ENCODE data around the gene PLCB4.

Gene PLCB4

GRCh38 chr20:9220874-9221547, 152.1 kb downstream of the PLCB4 start:
- DNase-seq (ENCODE audit: low read depth, low spot score): no peak

DNA sequence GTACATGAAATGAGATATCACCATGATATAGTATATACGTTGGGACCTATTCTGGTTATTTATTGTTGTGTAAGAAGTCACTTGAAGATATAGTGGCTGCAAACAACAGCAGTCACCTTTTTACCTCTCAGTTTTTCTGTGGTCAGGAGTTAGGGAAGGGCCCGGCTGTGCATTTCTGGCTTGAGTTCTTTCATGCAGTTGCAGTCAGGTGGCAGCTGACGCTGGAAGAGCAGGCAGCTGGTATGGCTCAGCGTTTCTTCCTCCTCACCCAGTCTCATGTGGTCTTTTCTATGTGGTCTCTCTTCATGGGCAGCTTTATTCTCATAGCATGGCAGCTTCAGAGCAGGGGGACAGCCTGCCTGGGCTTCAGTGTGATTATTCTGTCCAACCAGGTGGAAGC, 154.4 kb downstream of the PLCB4 start:
- DNase-seq (ENCODE audit: low read depth, low spot score): no peak

GRCh38 chr20:9225879-9226278, 157.0 kb downstream of the PLCB4 start:
- DNase-seq (ENCODE audit: low read depth, low spot score): no peak

GRCh38 chr20:9227896-9228615, 159.2 kb downstream of the PLCB4 start:
- DNase-seq (ENCODE audit: low read depth, low spot score): no peak

DNA sequence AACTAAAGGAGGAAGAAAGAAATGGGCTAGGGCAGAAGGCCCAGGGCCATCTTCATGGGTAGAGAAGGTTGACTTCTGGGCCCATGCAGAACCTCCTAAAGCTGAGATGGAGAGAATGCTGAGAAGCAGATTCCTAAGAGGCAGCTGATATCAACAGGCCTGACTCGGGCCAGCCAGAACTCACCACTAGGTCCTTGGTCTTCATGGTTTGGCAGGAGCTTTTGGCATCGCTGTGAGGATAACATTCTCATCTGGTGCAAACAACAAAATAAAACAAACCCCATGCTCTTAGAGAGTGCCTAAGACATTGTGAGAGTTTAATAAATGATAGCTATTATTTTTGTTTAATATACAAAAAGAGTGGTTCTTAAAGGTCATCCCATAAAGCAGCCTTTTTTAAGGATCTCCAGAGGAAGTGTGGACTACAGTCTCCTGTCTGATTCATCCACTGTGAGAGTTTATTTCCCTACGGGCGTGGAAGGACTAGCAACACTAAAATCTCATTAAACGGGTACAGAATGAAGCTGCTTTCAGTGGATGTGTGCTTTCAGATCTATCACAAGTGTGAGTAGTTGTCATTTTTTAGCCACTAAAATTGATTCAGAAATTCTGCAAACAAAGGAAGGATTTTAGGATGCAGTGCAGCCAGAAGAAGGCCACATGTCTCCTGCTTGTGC, 160.0 kb downstream of the PLCB4 start:
- no peak for DNase-seq (ENCODE audit: low read depth, low spot score)

DNA sequence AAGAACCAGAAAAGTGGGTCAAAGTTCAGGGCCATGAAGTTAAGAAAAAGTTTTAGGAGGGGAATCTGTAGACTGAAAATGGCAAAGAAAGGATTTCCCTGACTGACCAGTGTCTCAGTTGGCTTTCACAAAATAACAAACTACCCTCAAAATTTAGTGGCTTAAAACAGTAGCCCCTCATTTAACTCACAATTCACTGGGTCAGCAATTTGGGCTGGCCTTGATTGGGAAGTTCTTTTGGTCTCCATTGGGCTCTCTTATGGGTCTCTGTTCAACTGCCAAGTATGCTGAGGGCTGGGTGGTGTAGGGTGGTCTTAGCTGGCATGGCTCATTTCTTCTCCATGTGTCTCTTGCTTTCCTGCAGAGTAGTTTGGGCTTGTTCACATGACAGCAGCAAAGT, 161.5 kb downstream of the PLCB4 start:
- DNase-seq (ENCODE audit: low read depth, low spot score): no peak

DNA sequence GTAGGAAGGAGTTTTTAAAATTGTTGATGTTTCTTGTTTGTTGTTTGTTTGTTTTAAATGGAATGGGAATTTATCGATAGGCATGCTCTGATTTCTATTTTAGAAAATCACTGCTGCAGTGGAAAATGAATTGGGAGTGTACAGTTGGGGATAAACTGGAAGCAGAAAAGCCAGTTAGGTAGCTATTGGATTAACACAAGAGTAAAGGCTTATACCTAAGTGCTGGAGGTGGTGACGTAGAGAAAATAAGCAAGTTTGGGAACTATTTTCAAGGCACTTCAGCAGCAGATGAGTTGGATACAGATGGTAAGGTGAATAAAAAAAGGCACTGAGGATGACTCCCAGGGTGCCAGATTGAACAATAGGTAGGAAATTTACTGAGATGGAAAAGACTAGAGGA, 164.9 kb downstream of the PLCB4 start:
- no peak for DNase-seq (ENCODE audit: low read depth, low spot score)

- no peak for DNase-seq (ENCODE audit: low read depth, low spot score)
Observed at GRCh38 chr20:9235518-9235917, 166.6 kb downstream of the PLCB4 start.

DNA sequence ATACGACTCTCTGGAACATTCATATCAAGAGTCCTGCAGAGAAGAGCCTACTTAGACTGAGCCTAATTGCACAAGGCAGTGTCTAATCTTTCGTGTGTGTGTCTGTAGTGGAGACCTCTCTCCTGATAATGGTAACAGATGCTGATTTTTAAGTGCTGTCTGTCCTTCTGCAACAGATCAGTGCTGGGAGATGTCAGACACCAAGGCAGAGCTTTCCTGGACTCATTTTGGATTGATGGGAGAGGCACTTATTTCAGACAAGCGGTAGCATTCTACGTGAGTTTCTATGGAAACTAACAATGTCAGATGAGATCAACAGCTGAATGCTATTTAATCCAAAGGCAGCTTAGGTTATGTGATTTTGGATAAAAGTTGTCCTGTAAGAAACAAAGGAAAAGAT, 167.6 kb downstream of the PLCB4 start:
- no peak for DNase-seq (ENCODE audit: low read depth, low spot score)

- DNase-seq (ENCODE audit: low read depth, low spot score): no peak
Observed at GRCh38 chr20:9241232-9241692, 172.4 kb downstream of the PLCB4 start.

DNA sequence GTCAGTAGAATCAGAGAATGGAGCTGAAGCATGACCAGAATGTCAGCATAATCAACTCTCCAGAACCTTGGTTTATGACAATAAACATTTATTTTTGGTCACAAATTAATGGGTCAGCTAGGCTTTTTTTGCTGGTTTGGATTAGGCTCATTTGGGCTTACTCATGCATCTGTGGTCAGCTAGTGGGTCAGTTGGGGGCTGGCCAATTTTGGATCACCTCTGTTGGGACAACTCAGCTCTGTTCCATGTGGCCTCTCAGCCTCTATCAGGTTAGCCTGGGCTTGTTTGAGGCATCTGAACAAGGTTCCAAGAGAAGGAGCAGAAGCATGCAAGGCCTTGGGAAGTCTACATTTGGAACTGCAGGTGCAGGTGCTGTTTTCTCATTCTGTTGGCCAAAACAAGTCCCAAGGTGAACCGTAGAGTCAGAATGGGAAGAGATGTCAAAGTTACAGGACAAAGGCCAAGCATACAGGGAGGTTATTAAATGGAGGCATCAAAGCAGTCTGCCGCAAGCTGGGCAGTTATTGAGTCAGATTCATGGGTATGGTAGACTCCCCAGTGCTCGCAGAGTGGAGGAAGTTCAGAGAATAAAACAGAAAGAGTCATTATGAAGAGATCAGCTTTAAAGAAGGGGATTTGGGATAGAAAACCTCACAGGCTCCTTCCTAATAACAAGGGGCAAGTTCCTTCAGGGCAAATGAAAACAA, 173.0 kb downstream of the PLCB4 start:
- no peak for DNase-seq (ENCODE audit: low read depth, low spot score)

GRCh38 chr20:9243986-9244385, 175.1 kb downstream of the PLCB4 start:
- DNase-seq (ENCODE audit: low read depth, low spot score): no peak

- no peak for DNase-seq (ENCODE audit: low read depth, low spot score)
Observed at GRCh38 chr20:9244811-9245210, 175.9 kb downstream of the PLCB4 start.

DNA sequence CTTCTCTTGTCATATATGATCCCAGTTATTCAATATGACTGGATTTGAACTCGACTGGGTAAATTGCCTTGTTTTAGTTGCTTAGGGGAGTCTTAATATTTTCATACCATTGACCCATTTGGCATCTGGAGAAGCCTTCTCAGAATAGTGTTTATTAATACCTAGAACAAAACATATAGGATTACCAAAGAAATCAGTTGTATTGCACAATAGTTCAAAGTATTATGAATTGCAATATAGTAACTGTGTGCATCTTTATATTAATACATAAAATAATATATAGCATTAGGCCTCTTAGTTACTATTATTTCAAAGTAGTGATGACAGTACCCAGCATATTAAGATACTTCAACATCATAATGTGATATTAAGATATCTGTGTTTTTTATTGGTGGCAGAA, 177.8 kb downstream of the PLCB4 start:
- DNase-seq (ENCODE audit: low read depth, low spot score): no peak

DNA sequence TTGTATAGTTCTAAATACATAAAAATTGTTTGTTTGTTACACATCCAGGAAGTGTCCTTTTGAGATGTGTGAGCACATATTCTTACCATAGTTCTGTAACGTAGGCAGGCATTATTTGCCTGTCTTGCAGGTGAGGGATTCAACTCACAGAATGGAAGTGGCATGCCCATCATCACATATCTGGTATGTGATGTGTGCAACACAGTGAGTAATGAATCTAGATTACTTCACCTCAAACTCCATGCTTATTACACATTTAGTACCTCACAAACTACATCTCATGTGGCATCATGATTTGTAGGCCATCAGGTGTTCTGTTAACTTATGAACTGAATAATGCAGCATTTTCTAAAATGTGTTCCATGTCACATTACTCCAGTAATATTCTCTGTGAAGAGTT, 181.6 kb downstream of the PLCB4 start:
- no peak for DNase-seq (ENCODE audit: low read depth, low spot score)

GRCh38 chr20:9253006-9253539, 184.2 kb downstream of the PLCB4 start:
- DNase-seq (ENCODE audit: low read depth, low spot score): no peak

- no peak for DNase-seq (ENCODE audit: low read depth, low spot score)
Observed at GRCh38 chr20:9255171-9255570, 186.3 kb downstream of the PLCB4 start.

DNA sequence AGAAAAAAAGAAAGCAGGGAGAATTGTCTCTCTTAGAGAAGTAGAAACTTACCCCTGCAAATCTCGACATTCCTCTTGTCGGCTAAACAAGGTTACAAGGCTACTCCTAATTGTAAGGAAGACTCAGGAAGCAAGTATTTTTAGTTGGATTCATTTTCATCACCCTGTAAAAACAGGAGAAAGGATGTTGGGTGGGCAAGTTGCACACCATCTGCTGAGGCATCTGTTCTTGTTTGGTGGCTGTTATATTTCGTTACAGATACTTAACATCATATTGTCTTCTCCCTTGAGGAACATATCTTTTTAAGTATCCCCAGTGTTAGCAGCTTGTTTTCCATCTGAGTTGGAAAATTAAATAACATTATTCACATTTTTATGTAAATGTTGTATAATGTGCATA, 187.5 kb downstream of the PLCB4 start:
- DNase-seq (ENCODE audit: low read depth, low spot score): no peak

- DNase-seq (ENCODE audit: low read depth, low spot score): no peak
Observed at GRCh38 chr20:9258901-9259300, 190.0 kb downstream of the PLCB4 start.

DNA sequence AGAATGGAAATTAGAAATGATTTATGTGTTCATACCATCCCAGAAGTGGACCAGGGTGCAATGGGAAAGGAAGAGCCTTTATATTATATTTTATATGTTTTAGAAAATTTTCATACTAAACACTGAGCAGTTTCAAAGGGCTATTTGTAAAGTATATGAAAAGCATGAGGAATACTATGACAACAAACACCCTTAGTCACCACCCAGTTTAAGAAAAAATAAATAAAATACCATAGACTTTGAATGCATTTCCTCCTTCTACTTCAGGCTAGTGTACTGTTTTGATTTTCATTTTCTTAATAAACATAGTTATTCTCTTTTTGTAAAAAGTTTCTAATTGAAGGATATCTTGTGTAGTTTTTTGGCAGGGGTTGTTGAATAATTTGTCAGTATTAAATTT, 191.1 kb downstream of the PLCB4 start:
- DNase-seq (ENCODE audit: low read depth, low spot score): no peak

GRCh38 chr20:9261781-9262180, 192.9 kb downstream of the PLCB4 start:
- no peak for DNase-seq (ENCODE audit: low read depth, low spot score)

DNA sequence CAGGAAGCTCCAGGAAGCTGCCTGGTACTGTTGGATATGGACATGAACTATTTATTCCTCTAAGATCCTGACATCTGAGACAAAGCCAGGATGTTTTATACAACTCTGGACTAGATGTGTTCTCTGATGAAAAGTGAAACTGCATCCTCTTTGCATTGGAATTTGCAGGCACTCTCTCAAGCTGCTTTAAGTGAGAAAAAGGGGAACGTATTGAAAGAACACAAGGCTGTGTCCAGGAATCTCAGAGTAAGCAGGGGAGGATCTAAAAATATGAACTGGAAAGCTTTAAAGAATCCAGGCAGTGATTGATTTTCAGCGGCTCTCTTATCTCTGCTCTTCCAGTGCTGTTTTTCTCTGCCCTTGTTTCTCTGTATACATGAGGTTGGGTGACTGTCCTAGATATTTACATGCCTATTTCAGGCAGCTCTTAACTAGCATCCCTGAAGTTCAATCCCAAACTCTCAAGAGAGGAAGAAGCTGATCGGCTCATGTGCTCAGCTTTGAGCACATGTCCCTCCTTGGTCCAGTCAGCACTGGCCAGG, 193.8 kb downstream of the PLCB4 start:
- DNase-seq (ENCODE audit: low read depth, low spot score): no peak
